ENCODE results near the gene LRFN3. TPM values are rescaled to one million over a fixed set of nuclear protein-coding genes. Genes with fewer than 3 reads are reported as not detected.
A peak's percentile ranks its signal among the peaks of the same experiment; 100 is the strongest.

The LRFN3 gene
- total and polyA plus RNA-seq, 10 of the 15 experiments (the other 5 are each of a cell fraction or from before 2014, with no cell fraction given): 0.02 to 7.3 (median 2.0) TPM; not detected in 1

- TF ChIP-seq NKRF (conservative IDR thresholded peaks at IDR 0.05) (no peak; the same call in 1 of the 2 replicates), BCLAF1 (IDR thresholded peaks at IDR 0.05) (no peak), SMAD5 (IDR thresholded peaks at IDR 0.05; ENCODE audit: low read depth) (no peak), NBN (IDR thresholded peaks at IDR 0.05) (peak; percentile 85; the same call in 1 of the 2 replicates), RAD51 (IDR thresholded peaks at IDR 0.05) (no peak), ETV6 (conservative IDR thresholded peaks at IDR 0.05 in 1 of 2, IDR thresholded peaks at IDR 0.05 in 1 of 2; ENCODE audit: borderline replicate concordance in 1 of 2, low read depth in 1 of 2) (peak in 1 of 2 experiments; percentile 60; a peak in 2 of 4 replicates), RFX5 (IDR thresholded peaks at IDR 0.05; ENCODE audit: low read depth, low read length) (no peak), ZBTB40 (IDR thresholded peaks at IDR 0.05; ENCODE audit: borderline replicate concordance) (no peak), ZNF217 (IDR thresholded peaks at IDR 0.05) (peak; percentile 95), TBL1XR1 (IDR thresholded peaks at IDR 0.05; ENCODE audit: low read depth, low read length) (peak; percentile 54; the same call in 1 of the 2 replicates), RBBP5 (conservative IDR thresholded peaks at IDR 0.05) (no peak), ZNF207 (IDR thresholded peaks at IDR 0.05; ENCODE audit: borderline replicate concordance) (no peak), KLF5 (IDR thresholded peaks at IDR 0.05; ENCODE audit: partially characterized antibody) (no peak), CBX5 (IDR thresholded peaks at IDR 0.05; ENCODE audit: low read depth) (no peak), POLR2A (IDR thresholded peaks at IDR 0.05; ENCODE audit: low read depth, low read length) (peak; percentile 39; the same call in 1 of the 2 replicates), CHD1 (IDR thresholded peaks at IDR 0.05; ENCODE audit: low read depth, low read length) (no peak), E2F8 (IDR thresholded peaks at IDR 0.05; ENCODE audit: low read depth, partially characterized antibody) (no peak), ZNF274 (IDR thresholded peaks at IDR 0.05; ENCODE audit: insufficient read depth, insufficient read length) (no peak), PML (IDR thresholded peaks at IDR 0.05; ENCODE audit: low read length) (no peak)
Observed at GRCh38 chr19:35908973-35909683, 27.0 kb upstream of the LRFN3 start (continued).

Data from GM12878 (cell line).